Measurements from ENCODE around the gene TEDC1.

GRCh38 chr14:105496831-105497591, 6.0 kb downstream of the TEDC1 start:
- TF ChIP-seq CTCF (IDR thresholded peaks at IDR 0.05) (no peak), POLR2A (IDR thresholded peaks at IDR 0.05) (no peak)

All from testis (tissue), 2 donors.